GM12878 (cell line): ENCODE measurements around the gene ARHGEF1. TPM values are rescaled to one million over a fixed set of nuclear protein-coding genes. Genes with fewer than 3 reads are reported as not detected.

Experiments used
- ATAC-seq: fragments of 200-7000 bp; cut with Tn5 transposase; 3 replicates; pipeline ENCODE4 v1.9.1; 2020; ENCODE audit warnings: mild to moderate bottlenecking, moderate library complexity
- BruUV-seq: library from RNA; stranded (reverse); fragments of 400-500 nt; replicated peaks from 2 replicates; lab custom pipeline; 2021; lab: Mats Ljungman, UMichigan
- CTCF ChIA-PET: fragments of 300-600 bp; sonication (Branson Sonifier 250); formaldehyde crosslinking; extraction: SDS; loops from one replicate; lab custom pipeline; 2021; ENCODE audit warnings: inconsistent platforms; lab: Yijun Ruan, JAX
- POLR2A ChIA-PET: fragments of 350-600 bp; formaldehyde crosslinking; extraction: SDS; loops from one replicate; lab custom pipeline; 2021; ENCODE audit warnings: inconsistent platforms; lab: Charles Lee
- RAD21 ChIA-PET: fragments of 300-600 bp; sonication (Branson Sonifier 250); formaldehyde crosslinking; loops from one replicate; lab custom pipeline; 2023; ENCODE audit warnings: antibody characterized with exemption; ENCODE audit not compliant: unreplicated experiment; lab: Charles Lee
- SMC1A ChIA-PET: fragments of 300-600 bp; sonication (Branson Sonifier 250); formaldehyde crosslinking; loops from one replicate; lab custom pipeline; 2023; ENCODE audit not compliant: unreplicated experiment, uncharacterized antibody; lab: Charles Lee
- DNase-seq: peaks from one replicate; pipeline ENCODE4 v3.0.0-alpha.2; 2011; ENCODE audit warnings: low read depth, low spot score
- FAIRE-seq: peaks from 3 replicates; lab custom pipeline; 2011; peaks lifted over from hg19 to GRCh38; lab: Jason Lieb, UNC
- H2AFZ ChIP-seq: 2 replicates; pipeline ENCODE4 v1.6.0; 2011; ENCODE audit warnings: low read depth, low read length, control low read depth; ENCODE audit not compliant: control insufficient read depth
- H3K27ac ChIP-seq: 2 replicates; pipeline ENCODE4 v1.5.1; 2011; ENCODE audit warnings: control low read depth; ENCODE audit not compliant: control insufficient read depth, insufficient read depth
- H3K27me3 ChIP-seq, 2 experiments: replicated peaks in 1 of 2; 2 replicates each; pipeline versions ENCODE4 v1.6.0 to v1.6.1; 2011; ENCODE audit warnings: low read length in 1 of 2; ENCODE audit not compliant: control insufficient read depth in 2 of 2, insufficient read depth in 2 of 2
- H3K36me3 ChIP-seq, 2 experiments: 2 replicates each; pipeline ENCODE4 v1.5.1; 2011; ENCODE audit warnings: low read length in 1 of 2; ENCODE audit not compliant: control insufficient read depth in 2 of 2, insufficient read depth in 2 of 2
- H3K4me1 ChIP-seq: 2 replicates; pipeline ENCODE4 v1.6.1; 2011; ENCODE audit warnings: mild to moderate bottlenecking, low read length, moderate library complexity, mixed read lengths; ENCODE audit not compliant: control insufficient read depth, insufficient read depth
- H3K4me2 ChIP-seq: 2 replicates; pipeline ENCODE4 v1.6.0; 2011; ENCODE audit warnings: control low read depth; ENCODE audit not compliant: control insufficient read depth, insufficient read depth
- H3K4me3 ChIP-seq: fragments of 200-600 bp; sonication (generic); 2 replicates; pipeline ENCODE4 v1.5.1; 2016
- H3K79me2 ChIP-seq: 2 replicates; pipeline ENCODE4 v1.6.0; 2011; ENCODE audit warnings: low read length; ENCODE audit not compliant: control insufficient read depth, insufficient read depth
- H3K9ac ChIP-seq: 2 replicates; pipeline ENCODE4 v1.8.0; 2011; ENCODE audit warnings: low read length, control low read depth, mixed read lengths; ENCODE audit not compliant: control insufficient read depth, insufficient read depth
- H3K9me3 ChIP-seq: replicated peaks from 3 replicates; pipeline ENCODE4 v1.5.1; 2011; ENCODE audit warnings: mild to moderate bottlenecking, low read length; ENCODE audit not compliant: control insufficient read depth, insufficient read depth
- H4K20me1 ChIP-seq: 2 replicates; pipeline ENCODE4 v1.6.0; 2011; ENCODE audit not compliant: control insufficient read depth, insufficient read depth
- BACH1 ChIP-seq: fragments of 450-650 bp; IDR thresholded peaks from 2 replicates; pipeline ENCODE4 v1.6.1; 2017; ENCODE audit warnings: mild to moderate bottlenecking, borderline replicate concordance
- GABPA ChIP-seq: IDR thresholded peaks from 2 replicates; pipeline ENCODE4 v1.6.1; 2014; ENCODE audit warnings: antibody characterized with exemption, low read depth, mild to moderate bottlenecking, inconsistent platforms
- POU2F2 ChIP-seq: IDR thresholded peaks from 3 replicates; pipeline ENCODE4 v1.6.1; 2011; ENCODE audit warnings: low read depth, mild to moderate bottlenecking, low read length, borderline replicate concordance
- RB1 ChIP-seq: fragments of 450-650 bp; formaldehyde crosslinking; IDR thresholded peaks from 2 replicates; pipeline ENCODE4 v1.6.1; 2017; ENCODE audit warnings: mild to moderate bottlenecking, borderline replicate concordance
- STAT1 ChIP-seq: fragments of 450-650 bp; conservative IDR thresholded peaks from 2 replicates; pipeline ENCODE4 v1.6.1; 2014; ENCODE audit warnings: antibody characterized with exemption, mild to moderate bottlenecking
- USF1 ChIP-seq: IDR thresholded peaks from 2 replicates; pipeline ENCODE4 v1.6.1; 2011; ENCODE audit warnings: borderline replicate concordance, low read depth, mild to moderate bottlenecking, moderate library complexity, mixed read lengths, low read length; ENCODE audit not compliant: insufficient read depth; ENCODE audit errors: extremely low read length
- ZZZ3 ChIP-seq: IDR thresholded peaks from 2 replicates; pipeline ENCODE4 v1.6.1; 2011; ENCODE audit warnings: low read depth; ENCODE audit not compliant: control insufficient read depth, insufficient read length
- WGBS: methylation state at CpG from one replicate; pipeline ENCODE4 v1.1.6; 2016; ENCODE audit warnings: low lambda C conversion rate; ENCODE audit not compliant: insufficient replicate concordance, insufficient coverage; ENCODE audit errors: missing lambda C conversion rate; 5-methylcytosine and 5-hydroxymethylcytosine counted together
- in situ Hi-C: fragments of 300-500 bp; cut with MboI; formaldehyde crosslinking; loops from 9 replicates; pipeline ENCODE4 v1.14.3; 2018; ENCODE audit warnings: mixed read lengths
- intact Hi-C: fragments of 100-400 bp; cut with micrococcal nuclease; formaldehyde crosslinking; loops from one replicate; pipeline ENCODE4 v1.14.2; 2022; ENCODE audit not compliant: unreplicated experiment
- polyA plus RNA-seq, 11 experiments: library from polyadenylated mRNA; depleted of rRNA in 4 of 11; unstranded in 6 of 11; stranded (reverse) in 5 of 11; fragments of >200 nt; fragmentation: Nextera tagmentation in 4 of 11; fragmentation: Illumina TruSeq in 1 of 11; extraction: Ambion mirVana in 4 of 11; extraction: Trizol in 1 of 11; gene quantifications; 1 replicate in 1 of 11; 2 replicates in 10 of 11; pipeline versions ENCODE4 v1.2.1 to v1.2.3, GENCODE V29; 2011 to 2016; ENCODE audit warnings: inconsistent platforms in 2 of 11, missing spikeins in 2 of 11, low read depth in 1 of 11
- total RNA-seq, 4 experiments: library from RNA; depleted of rRNA in 3 of 4; stranded (reverse); fragments of >200 nt in 3 of 4; fragmentation: Illumina TruSeq in 1 of 4; extraction: Trizol in 1 of 4; gene quantifications; 2 replicates each; pipeline versions ENCODE4 v1.2.1 to v1.2.3, GENCODE V29; 2013 to 2021

ARHGEF1 gene
- total and polyA plus RNA-seq, 10 of the 15 experiments (the other 5 are each of a cell fraction or from before 2014, with no cell fraction given) = 1.2 to 207 (median 53.9) TPM

GRCh38 chr19:41896581-41896942 is 13.6 kb downstream of the ARHGEF1 start:
- H3K36me3 ChIP-seq = peaks cover 9 to 26% of the 10 kb centered on the region in 2 experiments; a peak in 3 of 4 replicates
- TF ChIP-seq BACH1 (no peak), USF1 (no peak)
- intact Hi-C loops (no loop called here), in situ Hi-C loops (no loop called here)
- no CpG with 5 or more reads among the region's 1 CpG for WGBS
- ATAC-seq (no peak), DNase-seq (no peak), FAIRE-seq (no peak)
- no peaks in the 10 kb centered on the region for H3K79me2 ChIP-seq
- no peak overlapping the region for H2AFZ ChIP-seq
- H3K27ac ChIP-seq = no peak overlapping the region
- H4K20me1 ChIP-seq = no peaks in the 10 kb centered on the region
- RAD21 ChIA-PET = no interaction called here
- CTCF ChIA-PET = interaction anchor here (0.6 kb wide), 1 partner anchor 230 kb away, joined by 4 read pairs; no protein-coding TSS in a partner anchor
- no peak overlapping the region for H3K9ac ChIP-seq
- no TSS peak for BruUV-seq
- SMC1A ChIA-PET = no interaction called here
- no peak overlapping the region for H3K4me3 ChIP-seq
- no peak overlapping the region for H3K4me2 ChIP-seq
- no peaks in the 10 kb centered on the region for H3K9me3 ChIP-seq
- POLR2A ChIA-PET = no interaction called here
- no peaks in the 10 kb centered on the region for H3K27me3 ChIP-seq
- H3K4me1 ChIP-seq = no peaks in the 10 kb centered on the region

GRCh38 chr19:41897181-41897580 is 14.2 kb downstream of the ARHGEF1 start:
- intact Hi-C loops = no loop called here

More at GRCh38 chr19:41897181-41897580, 14.2 kb downstream of the ARHGEF1 start:
- no peaks in the 10 kb centered on the region for H4K20me1 ChIP-seq
- no peak for ATAC-seq
- ChIA-PET CTCF (interaction anchor here (0.5 kb wide), 1 partner anchor 37 kb away, joined by 4 read pairs; no protein-coding TSS in a partner anchor), POLR2A (no interaction called here), SMC1A (no interaction called here), RAD21 (no interaction called here)
- no peak overlapping the region for H3K27ac ChIP-seq
- no peak overlapping the region for H2AFZ ChIP-seq
- in situ Hi-C loops = no loop called here
- peaks cover 9 to 28% of the 10 kb centered on the region in 2 experiments; a peak in 3 of 4 replicates for H3K36me3 ChIP-seq
- no peak for FAIRE-seq
- no peaks in the 10 kb centered on the region for H3K9me3 ChIP-seq
- H3K4me1 ChIP-seq = no peaks in the 10 kb centered on the region
- DNase-seq = no peak
- H3K79me2 ChIP-seq = no peaks in the 10 kb centered on the region
- H3K9ac ChIP-seq = no peak overlapping the region
- no peak overlapping the region for H3K4me3 ChIP-seq
- BruUV-seq = no TSS peak
- no peak overlapping the region for H3K4me2 ChIP-seq
- 33% methylated on average over 1 of the region's 3 CpGs for WGBS
- TF ChIP-seq RB1 (no peak), STAT1 (no peak), POU2F2 (no peak), GABPA (no peak), ZZZ3 (no peak)
- H3K27me3 ChIP-seq = no peaks in the 10 kb centered on the region
